ENCODE results near the gene SGIP1.

DNA sequence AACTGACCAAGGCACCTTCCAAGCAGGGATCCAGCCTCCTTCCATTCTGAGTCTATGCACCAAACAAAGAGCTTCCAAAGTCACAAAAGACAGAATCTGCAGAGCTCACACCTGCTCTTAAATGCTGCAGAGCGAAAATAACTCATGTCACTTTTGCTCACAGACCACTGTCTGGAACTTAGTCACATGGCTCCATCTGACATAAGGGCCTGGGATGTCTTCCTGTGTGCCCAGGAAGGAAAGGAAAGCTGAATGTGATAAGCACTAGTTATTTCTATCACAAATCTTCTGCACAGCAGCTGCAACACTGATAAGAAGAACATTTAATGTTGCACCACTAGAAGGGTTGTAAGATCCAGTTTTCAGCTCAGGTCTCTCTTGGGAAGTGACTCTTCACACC is 39.5 kb upstream of the SGIP1 start:
- no peak for TF ChIP-seq POLR2A (IDR thresholded peaks at IDR 0.05)
- TF ChIP-seq, protein P1, sequence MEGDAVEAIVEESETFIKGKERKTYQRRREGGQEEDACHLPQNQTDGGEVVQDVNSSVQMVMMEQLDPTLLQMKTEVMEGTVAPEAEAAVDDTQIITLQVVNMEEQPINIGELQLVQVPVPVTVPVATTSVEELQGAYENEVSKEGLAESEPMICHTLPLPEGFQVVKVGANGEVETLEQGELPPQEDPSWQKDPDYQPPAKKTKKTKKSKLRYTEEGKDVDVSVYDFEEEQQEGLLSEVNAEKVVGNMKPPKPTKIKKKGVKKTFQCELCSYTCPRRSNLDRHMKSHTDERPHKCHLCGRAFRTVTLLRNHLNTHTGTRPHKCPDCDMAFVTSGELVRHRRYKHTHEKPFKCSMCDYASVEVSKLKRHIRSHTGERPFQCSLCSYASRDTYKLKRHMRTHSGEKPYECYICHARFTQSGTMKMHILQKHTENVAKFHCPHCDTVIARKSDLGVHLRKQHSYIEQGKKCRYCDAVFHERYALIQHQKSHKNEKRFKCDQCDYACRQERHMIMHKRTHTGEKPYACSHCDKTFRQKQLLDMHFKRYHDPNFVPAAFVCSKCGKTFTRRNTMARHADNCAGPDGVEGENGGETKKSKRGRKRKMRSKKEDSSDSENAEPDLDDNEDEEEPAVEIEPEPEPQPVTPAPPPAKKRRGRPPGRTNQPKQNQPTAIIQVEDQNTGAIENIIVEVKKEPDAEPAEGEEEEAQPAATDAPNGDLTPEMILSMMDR (IDR thresholded peaks at IDR 0.05) = no peak
